Neural cell (in vitro differentiated cells): ENCODE measurements around the gene C1RL.

ENCODE experiments used
- EP300 ChIP-seq: fragments of 450-650 bp; conservative IDR thresholded peaks from 2 replicates; pipeline ENCODE4 v1.6.1; 2014; ENCODE audit warnings: antibody characterized with exemption, mild to moderate bottlenecking, moderate library complexity; ENCODE audit not compliant: poor library complexity, severe bottlenecking
- EZH2 ChIP-seq: fragments of 200-600, 300-800 bp; shearing (Covaris generic), sonication (generic); IDR thresholded peaks from 2 replicates; pipeline ENCODE4 v1.6.1; 2014; ENCODE audit warnings: antibody characterized with exemption, low read length, borderline replicate concordance, mild to moderate bottlenecking; ENCODE audit not compliant: insufficient read depth, poor library complexity, severe bottlenecking
- MXI1 ChIP-seq: fragments of 450-650 bp; conservative IDR thresholded peaks from 2 replicates; pipeline ENCODE4 v1.6.1; 2014; ENCODE audit warnings: antibody characterized with exemption, mild to moderate bottlenecking; ENCODE audit not compliant: poor library complexity, severe bottlenecking
- REST ChIP-seq: IDR thresholded peaks from 2 replicates; pipeline ENCODE4 v1.6.1; 2012; ENCODE audit warnings: borderline replicate concordance
- TF ChIP-seq, protein P1 (sequence below): fragments of 450-650 bp; IDR thresholded peaks from 2 replicates; pipeline ENCODE4 v1.5.1; 2014; ENCODE audit warnings: antibody characterized with exemption, mild to moderate bottlenecking, moderate library complexity; ENCODE audit not compliant: poor library complexity, severe bottlenecking

- no peak for TF ChIP-seq EZH2
- TF ChIP-seq, protein P1, sequence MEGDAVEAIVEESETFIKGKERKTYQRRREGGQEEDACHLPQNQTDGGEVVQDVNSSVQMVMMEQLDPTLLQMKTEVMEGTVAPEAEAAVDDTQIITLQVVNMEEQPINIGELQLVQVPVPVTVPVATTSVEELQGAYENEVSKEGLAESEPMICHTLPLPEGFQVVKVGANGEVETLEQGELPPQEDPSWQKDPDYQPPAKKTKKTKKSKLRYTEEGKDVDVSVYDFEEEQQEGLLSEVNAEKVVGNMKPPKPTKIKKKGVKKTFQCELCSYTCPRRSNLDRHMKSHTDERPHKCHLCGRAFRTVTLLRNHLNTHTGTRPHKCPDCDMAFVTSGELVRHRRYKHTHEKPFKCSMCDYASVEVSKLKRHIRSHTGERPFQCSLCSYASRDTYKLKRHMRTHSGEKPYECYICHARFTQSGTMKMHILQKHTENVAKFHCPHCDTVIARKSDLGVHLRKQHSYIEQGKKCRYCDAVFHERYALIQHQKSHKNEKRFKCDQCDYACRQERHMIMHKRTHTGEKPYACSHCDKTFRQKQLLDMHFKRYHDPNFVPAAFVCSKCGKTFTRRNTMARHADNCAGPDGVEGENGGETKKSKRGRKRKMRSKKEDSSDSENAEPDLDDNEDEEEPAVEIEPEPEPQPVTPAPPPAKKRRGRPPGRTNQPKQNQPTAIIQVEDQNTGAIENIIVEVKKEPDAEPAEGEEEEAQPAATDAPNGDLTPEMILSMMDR = no peak
- no peak for TF ChIP-seq REST
- TF ChIP-seq MXI1 = no peak
- TF ChIP-seq EP300 = no peak
These were observed 3.0 kb upstream of the C1RL start for GRCh38 chr12:7112041-7112440.
